Skeletal muscle cell (primary cell): ENCODE data around the gene MTA1.

Source experiments
- DNase-seq: peaks from one replicate; pipeline ENCODE4 v3.0.0-alpha.2; 2010; ENCODE audit warnings: low read depth
- H3K4me3 ChIP-seq: 2 replicates; pipeline ENCODE4 v1.5.1; 2011; ENCODE audit warnings: low read depth, mild to moderate bottlenecking, control low read depth, low read length, moderate library complexity

The MTA1 gene

DNA sequence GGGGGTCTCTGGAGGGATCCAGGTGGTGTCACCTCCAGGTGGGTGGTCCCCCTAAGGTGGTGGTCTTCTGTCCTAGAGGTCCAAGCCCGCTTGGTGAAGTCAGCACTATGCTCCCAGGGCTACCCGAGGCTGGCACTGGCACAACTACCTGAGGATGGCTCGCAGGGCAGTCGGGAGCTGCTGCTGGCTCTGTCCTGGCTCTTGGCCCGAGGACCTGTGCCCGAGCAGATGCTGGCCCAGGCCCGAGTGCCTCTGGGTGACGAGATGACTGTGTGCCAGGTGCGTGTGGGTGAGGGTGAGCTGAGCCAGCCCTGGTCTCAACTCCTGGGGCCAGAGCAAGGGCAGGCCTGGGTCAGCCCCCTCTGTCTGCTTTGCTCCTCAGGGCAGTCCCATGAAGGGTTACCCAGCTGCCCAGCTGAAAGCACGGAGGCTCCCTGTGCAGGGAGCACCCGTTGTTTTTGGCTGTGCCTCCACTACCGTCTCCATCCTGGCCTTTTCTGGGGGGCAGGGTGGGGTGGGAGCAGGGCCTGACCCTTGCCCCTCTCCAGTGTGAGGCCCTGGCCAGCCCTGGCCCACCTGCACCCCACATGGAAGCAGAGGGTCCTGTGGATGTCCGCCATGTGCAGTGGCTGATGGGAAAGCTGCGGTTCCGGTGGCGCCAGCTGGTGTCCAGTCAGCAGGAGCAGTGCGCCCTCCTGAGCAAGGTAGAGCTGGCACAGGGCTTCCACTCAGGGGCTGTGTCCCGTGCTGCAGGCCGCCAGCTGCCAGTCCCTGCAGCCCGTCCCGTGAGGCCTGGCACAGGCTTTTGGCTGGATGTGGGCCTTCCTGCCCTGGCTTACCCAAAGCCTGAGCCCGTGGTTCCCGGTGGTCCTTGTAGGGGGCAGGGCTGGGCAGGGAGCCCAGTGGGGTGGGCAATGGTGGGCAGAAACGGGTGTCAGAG lies 72.7 kb downstream of the MTA1 start:
- H3K4me3 ChIP-seq, result peak overlapping the region; percentile 57
- no peak for DNase-seq

GRCh38 chr14:105492971-105493871 lies 73.6 kb downstream of the MTA1 start:
- no peak overlapping the region for H3K4me3 ChIP-seq
- no peak for DNase-seq

GRCh38 chr14:105493921-105494605 lies 74.4 kb downstream of the MTA1 start:
- no peak for DNase-seq
- H3K4me3 ChIP-seq, result no peak overlapping the region

DNA sequence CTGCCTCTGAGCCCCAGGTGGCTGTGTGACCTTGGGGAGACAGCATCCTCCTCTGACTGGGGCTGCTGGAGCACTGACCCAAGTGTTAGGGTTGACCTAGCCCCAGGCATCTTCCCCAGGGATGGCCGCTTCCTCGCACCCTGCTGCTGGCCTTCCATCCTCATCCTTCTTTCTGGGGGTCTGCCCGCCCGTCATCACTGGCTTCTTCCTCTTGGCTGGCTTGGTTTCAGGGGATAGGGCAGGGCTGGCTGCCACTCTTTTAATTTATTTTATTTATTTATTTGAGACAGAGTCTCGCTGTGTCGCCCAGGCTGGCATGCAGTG lies 74.9 kb downstream of the MTA1 start:
- no peak overlapping the region for H3K4me3 ChIP-seq
- DNase-seq, result no peak

GRCh38 chr14:105495101-105495989 lies 75.7 kb downstream of the MTA1 start:
- no peak overlapping the region for H3K4me3 ChIP-seq
- no peak for DNase-seq

- no peak for DNase-seq
- H3K4me3 ChIP-seq, result no peak overlapping the region
These were observed 76.6 kb downstream of the MTA1 start for GRCh38 chr14:105495990-105496830.

DNA sequence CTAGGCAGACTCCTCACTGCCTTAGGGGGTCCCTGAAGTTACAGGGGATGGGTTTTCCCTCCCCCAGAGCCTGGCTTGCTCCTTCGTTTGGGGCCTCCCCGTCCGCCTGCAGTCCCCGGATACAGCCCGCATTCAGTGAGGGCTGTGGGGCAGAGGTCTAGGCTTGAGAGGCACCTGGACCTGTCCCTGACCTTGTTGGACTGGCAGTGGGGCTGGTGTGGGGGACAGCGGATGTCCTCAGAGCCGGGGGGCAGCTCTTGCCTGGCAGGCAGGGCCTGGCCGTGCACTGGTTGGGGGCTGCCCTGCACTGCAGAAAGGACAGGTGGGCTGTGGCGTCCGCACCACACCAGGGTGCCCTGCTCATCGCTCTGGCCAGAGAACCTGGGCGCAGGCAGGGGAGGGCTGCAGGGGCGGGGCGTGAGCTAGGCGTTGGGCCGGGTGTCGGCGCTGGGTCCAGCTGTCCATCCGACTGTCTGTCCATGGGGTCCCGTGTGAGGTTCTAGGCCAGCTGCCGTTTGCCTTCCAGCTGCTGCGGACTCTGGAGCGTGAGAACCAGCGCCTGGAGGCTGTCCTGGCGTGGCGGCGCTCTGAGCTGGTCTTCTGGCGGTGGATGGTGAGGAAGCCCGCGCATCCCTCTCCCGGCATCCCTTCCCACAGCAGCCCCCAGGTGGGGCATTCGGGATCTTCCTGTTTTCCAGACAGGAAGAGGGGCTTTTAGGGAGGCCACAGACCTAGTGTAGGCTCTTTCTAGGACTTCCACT lies 77.4 kb downstream of the MTA1 start:
- no peak for DNase-seq
- H3K4me3 ChIP-seq, result no peak overlapping the region

- H3K4me3 ChIP-seq, result no peak overlapping the region
These were observed 78.2 kb downstream of the MTA1 start for GRCh38 chr14:105497671-105498429.

GRCh38 chr14:105498430-105499255 lies 79.0 kb downstream of the MTA1 start:
- H3K4me3 ChIP-seq, result no peak overlapping the region
- no peak for DNase-seq

More at GRCh38 chr14:105497671-105498429, 78.2 kb downstream of the MTA1 start:
- DNase-seq, result no peak

DNA sequence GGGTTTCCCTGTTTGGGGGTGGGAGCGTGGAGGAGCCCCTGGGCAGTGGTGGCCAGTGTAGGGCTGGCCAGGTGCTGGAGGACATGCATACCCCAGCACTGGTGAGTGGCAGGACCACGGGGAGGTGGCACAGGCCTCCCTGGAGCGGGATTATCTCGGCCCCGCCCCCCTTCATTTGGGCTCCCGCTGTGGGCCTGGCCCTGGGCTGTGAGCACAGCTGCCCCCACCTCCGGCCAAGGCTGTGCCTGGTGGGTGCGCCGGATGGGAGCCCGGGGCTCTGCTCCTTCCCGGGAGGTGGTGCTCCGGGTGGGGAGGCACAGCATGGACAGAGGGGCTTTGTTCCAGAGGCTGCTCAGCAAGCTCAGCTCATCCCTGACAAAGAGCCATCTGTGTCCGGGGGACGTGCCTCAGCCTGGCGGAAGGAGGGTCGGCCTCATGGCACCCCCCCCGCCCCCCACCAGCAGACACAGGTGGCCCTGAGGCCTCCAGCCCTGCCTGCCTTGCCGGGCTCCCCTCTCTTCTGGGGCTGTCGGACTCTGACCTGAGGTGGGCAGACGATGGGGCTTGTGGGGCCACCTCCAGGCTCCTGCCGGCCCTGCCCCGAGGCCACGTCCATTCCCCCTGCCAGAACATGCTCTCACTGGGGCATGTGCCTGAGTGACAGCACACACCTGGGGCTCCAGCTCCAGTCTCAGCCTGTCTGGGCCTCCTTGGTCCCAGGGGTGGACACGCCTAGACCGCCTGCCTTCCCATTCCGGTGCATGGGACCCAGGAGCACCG lies 79.8 kb downstream of the MTA1 start:
- no peak for DNase-seq
- no peak overlapping the region for H3K4me3 ChIP-seq

DNA sequence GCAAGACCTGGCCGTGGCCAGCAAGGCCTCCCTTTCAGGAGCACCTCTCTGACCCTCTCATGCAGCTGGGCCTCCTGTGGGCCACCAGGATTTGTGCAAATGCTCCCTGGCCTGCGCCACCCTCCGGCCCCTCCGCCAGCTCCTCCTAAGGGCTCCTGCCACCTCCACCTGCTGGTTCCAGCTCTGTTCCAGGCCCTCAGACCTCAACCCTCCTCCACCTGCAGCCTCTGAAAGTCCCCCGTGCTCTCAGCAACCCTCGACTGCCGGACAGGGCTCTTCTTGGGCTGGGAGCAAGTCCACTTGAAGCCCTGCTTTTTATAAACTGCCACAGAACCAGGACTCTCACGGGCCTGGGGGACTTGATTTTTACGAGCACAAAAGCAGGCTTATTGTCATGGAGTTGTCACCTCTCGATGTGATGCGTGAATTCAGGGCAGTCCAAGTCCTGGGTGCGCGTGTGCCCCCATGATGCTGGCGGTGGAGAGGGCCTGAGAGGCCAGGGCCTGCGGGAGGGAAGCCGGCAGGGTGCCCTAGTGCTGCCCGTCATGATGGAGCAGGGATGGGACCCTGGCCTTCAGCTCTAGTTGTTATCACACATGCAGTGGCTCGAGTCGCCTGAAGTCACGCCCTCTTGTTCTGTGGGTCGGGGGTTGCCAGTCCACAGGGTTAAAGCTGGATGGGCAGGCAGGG lies 80.6 kb downstream of the MTA1 start:
- no peak for DNase-seq
- H3K4me3 ChIP-seq, result no peak overlapping the region

- DNase-seq, result no peak
These were observed 81.1 kb downstream of the MTA1 start for GRCh38 chr14:105500726-105501101.

GRCh38 chr14:105501504-105502291 lies 82.1 kb downstream of the MTA1 start:
- no peak overlapping the region for H3K4me3 ChIP-seq
- no peak for DNase-seq

More at GRCh38 chr14:105500726-105501101, 81.1 kb downstream of the MTA1 start:
- no peak overlapping the region for H3K4me3 ChIP-seq
